Keratinocyte (primary cell): Measurements from ENCODE around the gene ENG.

ENCODE experiments used
- EZH2 ChIP-seq: IDR thresholded peaks from one replicate; pipeline ENCODE4 v1.6.1; 2012; ENCODE audit warnings: inconsistent platforms, mild to moderate bottlenecking, low read length, moderate library complexity
- TF ChIP-seq, protein P1 (sequence below), 3 experiments: IDR thresholded peaks in 1 of 3; conservative IDR thresholded peaks in 1 of 3; optimal IDR thresholded peaks in 1 of 3; 2 replicates in 2 of 3; 3 replicates in 1 of 3; pipeline versions ENCODE3 to v1.5.1; 2011; ENCODE audit warnings: low read length in 3 of 3, mild to moderate bottlenecking in 3 of 3, moderate library complexity in 2 of 3, control low read depth in 1 of 3, inconsistent platforms in 1 of 3; ENCODE audit not compliant: insufficient read depth in 2 of 3; ENCODE audit errors: extremely low read depth in 1 of 3

DNA sequence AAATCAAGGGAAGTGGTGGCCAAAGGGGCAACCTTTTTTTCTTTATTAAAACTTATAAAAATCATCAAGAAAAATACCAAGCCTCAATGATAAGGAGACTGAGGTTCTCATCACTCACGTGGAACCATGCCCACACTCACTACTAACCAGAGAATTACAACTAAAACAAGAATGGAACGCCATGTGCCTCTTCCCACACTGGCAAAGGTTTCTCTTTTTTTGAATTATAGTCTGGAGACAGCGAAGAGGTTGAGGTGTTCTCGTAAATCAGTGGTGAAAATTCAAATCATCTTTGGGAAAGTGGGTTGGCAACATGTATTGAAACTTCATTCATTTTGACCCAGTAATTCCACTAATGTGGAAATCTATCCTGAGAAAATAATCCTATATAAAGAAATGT is 32.4 kb downstream of the ENG start:
- TF ChIP-seq, protein P1, sequence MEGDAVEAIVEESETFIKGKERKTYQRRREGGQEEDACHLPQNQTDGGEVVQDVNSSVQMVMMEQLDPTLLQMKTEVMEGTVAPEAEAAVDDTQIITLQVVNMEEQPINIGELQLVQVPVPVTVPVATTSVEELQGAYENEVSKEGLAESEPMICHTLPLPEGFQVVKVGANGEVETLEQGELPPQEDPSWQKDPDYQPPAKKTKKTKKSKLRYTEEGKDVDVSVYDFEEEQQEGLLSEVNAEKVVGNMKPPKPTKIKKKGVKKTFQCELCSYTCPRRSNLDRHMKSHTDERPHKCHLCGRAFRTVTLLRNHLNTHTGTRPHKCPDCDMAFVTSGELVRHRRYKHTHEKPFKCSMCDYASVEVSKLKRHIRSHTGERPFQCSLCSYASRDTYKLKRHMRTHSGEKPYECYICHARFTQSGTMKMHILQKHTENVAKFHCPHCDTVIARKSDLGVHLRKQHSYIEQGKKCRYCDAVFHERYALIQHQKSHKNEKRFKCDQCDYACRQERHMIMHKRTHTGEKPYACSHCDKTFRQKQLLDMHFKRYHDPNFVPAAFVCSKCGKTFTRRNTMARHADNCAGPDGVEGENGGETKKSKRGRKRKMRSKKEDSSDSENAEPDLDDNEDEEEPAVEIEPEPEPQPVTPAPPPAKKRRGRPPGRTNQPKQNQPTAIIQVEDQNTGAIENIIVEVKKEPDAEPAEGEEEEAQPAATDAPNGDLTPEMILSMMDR (optimal IDR thresholded peaks at IDR 0.05 in 1 of 3, IDR thresholded peaks at IDR 0.05 in 1 of 3, conservative IDR thresholded peaks at IDR 0.05 in 1 of 3; ENCODE audit: extremely low read depth in 1 of 3, insufficient read depth in 2 of 3, low read length in 3 of 3): no peak
- no peak for TF ChIP-seq EZH2
